ENCODE data around the gene PAX7.

PAX7 gene

GRCh38 chr1:18637511-18637960 lies 6.9 kb downstream of the PAX7 start:
- ATAC-seq = no peak
- TF ChIP-seq ZFP3 (CRISPR knock-in tag; IDR thresholded peaks at IDR 0.05) = no peak
- TF ChIP-seq, protein P1, sequence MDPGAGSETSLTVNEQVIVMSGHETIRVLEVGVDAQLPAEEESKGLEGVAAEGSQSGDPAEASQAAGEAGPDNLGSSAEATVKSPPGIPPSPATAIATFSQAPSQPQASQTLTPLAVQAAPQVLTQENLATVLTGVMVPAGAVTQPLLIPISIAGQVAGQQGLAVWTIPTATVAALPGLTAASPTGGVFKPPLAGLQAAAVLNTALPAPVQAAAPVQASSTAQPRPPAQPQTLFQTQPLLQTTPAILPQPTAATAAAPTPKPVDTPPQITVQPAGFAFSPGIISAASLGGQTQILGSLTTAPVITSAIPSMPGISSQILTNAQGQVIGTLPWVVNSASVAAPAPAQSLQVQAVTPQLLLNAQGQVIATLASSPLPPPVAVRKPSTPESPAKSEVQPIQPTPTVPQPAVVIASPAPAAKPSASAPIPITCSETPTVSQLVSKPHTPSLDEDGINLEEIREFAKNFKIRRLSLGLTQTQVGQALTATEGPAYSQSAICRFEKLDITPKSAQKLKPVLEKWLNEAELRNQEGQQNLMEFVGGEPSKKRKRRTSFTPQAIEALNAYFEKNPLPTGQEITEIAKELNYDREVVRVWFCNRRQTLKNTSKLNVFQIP (CRISPR knock-in tag; IDR thresholded peaks at IDR 0.05; ENCODE audit: borderline replicate concordance, low read depth) = no peak
- no peak for TF ChIP-seq ARNTL (CRISPR knock-in tag; IDR thresholded peaks at IDR 0.05; ENCODE audit: borderline replicate concordance, low read depth)

- TF ChIP-seq TOX (CRISPR knock-in tag; IDR thresholded peaks at IDR 0.05; ENCODE audit: borderline replicate concordance) (no peak), CSRNP3 (CRISPR knock-in tag; IDR thresholded peaks at IDR 0.05) (no peak), PATZ1 (CRISPR knock-in tag; IDR thresholded peaks at IDR 0.05; ENCODE audit: borderline replicate concordance) (no peak), ZNF8 (CRISPR knock-in tag; IDR thresholded peaks at IDR 0.05) (no peak), SNAI2 (CRISPR knock-in tag; IDR thresholded peaks at IDR 0.05) (no peak), PPARA (CRISPR knock-in tag; IDR thresholded peaks at IDR 0.05; ENCODE audit: borderline replicate concordance) (no peak), ZNF565 (CRISPR knock-in tag; conservative IDR thresholded peaks at IDR 0.05; ENCODE audit: low read depth) (no peak), TCF4 (CRISPR knock-in tag; IDR thresholded peaks at IDR 0.05; ENCODE audit: borderline replicate concordance) (no peak), TSHZ2 (CRISPR knock-in tag; IDR thresholded peaks at IDR 0.05) (no peak), BACH2 (CRISPR knock-in tag; IDR thresholded peaks at IDR 0.05; ENCODE audit: borderline replicate concordance) (no peak), ZFP30 (CRISPR knock-in tag; IDR thresholded peaks at IDR 0.05) (no peak), ZNF70 (CRISPR knock-in tag; IDR thresholded peaks at IDR 0.05) (no peak)
- TF ChIP-seq, protein P1 (CRISPR knock-in tag; IDR thresholded peaks at IDR 0.05; ENCODE audit: borderline replicate concordance, low read depth) = no peak
- ATAC-seq = no peak
These were observed 7.6 kb downstream of the PAX7 start for GRCh38 chr1:18637962-18638834.

DNA sequence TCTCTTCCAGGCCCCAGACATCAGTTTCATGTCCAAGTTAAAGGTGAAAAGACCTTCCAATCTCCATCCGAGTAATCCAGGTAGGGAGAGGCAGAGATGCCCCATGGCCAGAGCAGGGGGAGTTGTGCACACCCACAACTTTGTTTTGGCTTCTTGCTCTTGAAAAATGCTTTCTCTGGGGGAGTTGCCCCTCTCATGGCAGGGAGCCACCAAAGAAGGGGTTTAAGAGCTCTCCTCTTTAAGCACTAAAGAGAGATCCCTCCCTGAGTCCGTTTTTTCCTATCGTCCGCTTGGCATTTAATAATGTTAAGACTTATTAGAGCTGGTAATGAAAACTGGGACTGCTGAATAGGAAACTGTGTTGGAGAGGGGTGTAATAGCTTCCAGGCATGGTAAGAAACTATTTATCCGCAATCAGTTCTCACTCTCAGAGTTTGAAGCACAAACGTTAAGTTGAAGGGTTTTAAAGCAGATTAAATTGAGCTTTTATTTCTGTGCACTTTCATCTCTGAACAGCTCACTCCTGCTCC lies 8.3 kb downstream of the PAX7 start:
- TF ChIP-seq RARB (CRISPR knock-in tag; IDR thresholded peaks at IDR 0.05) (no peak), ZNF70 (CRISPR knock-in tag; IDR thresholded peaks at IDR 0.05) (no peak), OSR1 (CRISPR knock-in tag; IDR thresholded peaks at IDR 0.05) (no peak), CSRNP3 (CRISPR knock-in tag; IDR thresholded peaks at IDR 0.05) (no peak), CSDC2 (CRISPR knock-in tag; IDR thresholded peaks at IDR 0.05) (no peak), ZC3H10 (CRISPR knock-in tag; IDR thresholded peaks at IDR 0.05) (no peak), SNAI2 (CRISPR knock-in tag; IDR thresholded peaks at IDR 0.05) (no peak), ZFP30 (CRISPR knock-in tag; IDR thresholded peaks at IDR 0.05) (no peak), PPARA (CRISPR knock-in tag; IDR thresholded peaks at IDR 0.05; ENCODE audit: borderline replicate concordance) (no peak)
- ATAC-seq = no peak
